ENCODE measurements around the gene TMEM131L. TPM values are rescaled to one million over a fixed set of nuclear protein-coding genes. Genes with fewer than 3 reads are reported as not detected.

Gene TMEM131L
- total RNA-seq, 2 donors from 2014 or later, result 22.2 to 25.6 TPM

DNA sequence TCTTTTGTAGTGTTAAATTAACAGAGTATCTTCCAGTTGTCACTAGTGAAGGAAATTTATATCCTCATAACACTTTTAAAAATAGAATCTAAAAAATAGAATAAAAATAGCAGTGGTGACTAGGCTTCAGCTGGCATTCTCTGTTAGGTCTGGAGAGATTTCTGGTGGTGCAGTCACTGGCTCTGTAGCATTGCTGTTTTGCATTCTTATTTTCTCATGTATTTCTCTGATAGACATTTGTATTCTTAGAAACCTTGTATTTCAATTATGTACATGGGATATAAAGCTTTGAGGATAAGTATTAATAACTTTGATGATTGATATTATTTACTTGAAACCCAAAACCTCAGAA lies 87.6 kb downstream of the TMEM131L start:
- Histone ChIP-seq H3K4me3 (peak overlapping the region; percentile 65), H3K9me3 (no peaks in the 10 kb centered on the region), H3K4me1 (ENCODE audit: control insufficient read depth in 1 of 2, low read depth in 2 of 2) (peaks cover 32 to 61% of the 10 kb centered on the region in 2 donors), H3K36me3 (no peaks in the 10 kb centered on the region), H3K27ac (peak overlapping the region; percentile 88 to 95), H3K27me3 (replicated peaks; ENCODE audit: insufficient read depth) (no peaks in the 10 kb centered on the region)
- ATAC-seq (ENCODE audit: insufficient number of reproducible peaks, low FRiP score, low read depth) (peak; percentile 81), DNase-seq (ENCODE audit: low spot score) (no peak)
- TF ChIP-seq, protein P1, sequence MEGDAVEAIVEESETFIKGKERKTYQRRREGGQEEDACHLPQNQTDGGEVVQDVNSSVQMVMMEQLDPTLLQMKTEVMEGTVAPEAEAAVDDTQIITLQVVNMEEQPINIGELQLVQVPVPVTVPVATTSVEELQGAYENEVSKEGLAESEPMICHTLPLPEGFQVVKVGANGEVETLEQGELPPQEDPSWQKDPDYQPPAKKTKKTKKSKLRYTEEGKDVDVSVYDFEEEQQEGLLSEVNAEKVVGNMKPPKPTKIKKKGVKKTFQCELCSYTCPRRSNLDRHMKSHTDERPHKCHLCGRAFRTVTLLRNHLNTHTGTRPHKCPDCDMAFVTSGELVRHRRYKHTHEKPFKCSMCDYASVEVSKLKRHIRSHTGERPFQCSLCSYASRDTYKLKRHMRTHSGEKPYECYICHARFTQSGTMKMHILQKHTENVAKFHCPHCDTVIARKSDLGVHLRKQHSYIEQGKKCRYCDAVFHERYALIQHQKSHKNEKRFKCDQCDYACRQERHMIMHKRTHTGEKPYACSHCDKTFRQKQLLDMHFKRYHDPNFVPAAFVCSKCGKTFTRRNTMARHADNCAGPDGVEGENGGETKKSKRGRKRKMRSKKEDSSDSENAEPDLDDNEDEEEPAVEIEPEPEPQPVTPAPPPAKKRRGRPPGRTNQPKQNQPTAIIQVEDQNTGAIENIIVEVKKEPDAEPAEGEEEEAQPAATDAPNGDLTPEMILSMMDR (IDR thresholded peaks at IDR 0.05), result no peak

DNA sequence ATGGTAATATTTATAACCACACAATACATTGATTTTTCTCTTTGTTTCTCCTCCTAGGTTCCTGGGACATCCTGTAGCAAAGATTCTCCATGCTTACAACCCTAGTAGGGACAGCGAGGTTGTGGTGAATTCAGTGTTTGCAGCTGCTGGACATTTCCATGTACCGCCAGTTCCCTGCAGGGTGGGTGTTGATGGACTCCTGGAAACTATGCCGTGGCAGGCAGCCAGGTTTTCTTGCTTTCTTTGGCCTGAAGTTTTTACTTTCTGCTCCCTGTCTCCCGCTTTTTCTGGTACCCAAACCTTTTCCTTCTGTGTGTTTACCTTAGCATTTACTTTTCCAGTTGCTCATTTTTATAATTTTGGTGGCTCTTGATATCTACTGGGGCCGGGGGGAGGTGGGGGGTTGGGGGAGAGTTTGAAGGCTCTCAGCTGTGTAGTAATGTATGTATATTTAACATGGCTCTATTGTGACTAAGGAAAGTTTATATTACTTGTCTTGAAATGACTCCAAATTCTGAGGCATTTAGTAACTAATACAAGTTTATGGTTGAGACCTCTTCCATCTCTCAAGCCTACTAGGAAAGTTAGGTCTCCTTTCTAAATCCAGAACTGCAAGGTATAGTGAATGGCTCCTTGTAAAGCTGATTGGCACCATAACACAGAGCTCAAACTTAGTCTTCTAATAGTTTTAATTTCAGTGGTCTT lies 89.7 kb downstream of the TMEM131L start:
- peak overlapping the region; percentile 55 to 95 for H3K27ac ChIP-seq
- H3K36me3 ChIP-seq, result no peaks in the 10 kb centered on the region
- H3K27me3 ChIP-seq (replicated peaks; ENCODE audit: insufficient read depth), result no peaks in the 10 kb centered on the region
- no peak for DNase-seq (ENCODE audit: low spot score)
- H3K4me1 ChIP-seq (ENCODE audit: control insufficient read depth in 1 of 2, low read depth in 2 of 2), result peaks cover 27 to 50% of the 10 kb centered on the region in 2 donors
- no peak for ATAC-seq (ENCODE audit: insufficient number of reproducible peaks, low FRiP score, low read depth)
- TF ChIP-seq, protein P1 (IDR thresholded peaks at IDR 0.05), result no peak
- H3K9me3 ChIP-seq, result no peaks in the 10 kb centered on the region
- H3K4me3 ChIP-seq, result peak overlapping the region; percentile 22

DNA sequence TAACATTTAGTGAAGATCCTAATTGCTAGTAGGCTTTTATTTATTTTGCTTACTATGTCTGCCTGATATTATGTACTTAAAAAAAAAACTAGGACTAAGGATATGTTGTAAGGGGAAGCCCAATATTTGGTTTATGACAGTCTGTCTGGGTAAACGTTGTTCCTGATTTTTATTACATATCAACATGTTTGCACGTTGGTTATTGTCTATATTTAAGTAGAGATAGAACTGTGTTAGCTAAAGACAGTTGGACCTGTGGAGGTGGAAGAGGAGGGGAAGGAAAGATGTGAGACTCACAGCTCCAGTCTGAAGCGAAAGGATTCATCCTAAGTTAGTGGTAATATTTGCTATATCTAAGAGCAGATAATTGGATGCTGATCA lies 90.3 kb downstream of the TMEM131L start:
- peaks cover 27 to 50% of the 10 kb centered on the region in 2 donors for H3K4me1 ChIP-seq (ENCODE audit: control insufficient read depth in 1 of 2, low read depth in 2 of 2)
- no peaks in the 10 kb centered on the region for H3K9me3 ChIP-seq
- peak overlapping the region; percentile 3 to 95 for H3K27ac ChIP-seq
- no peak overlapping the region for H3K4me3 ChIP-seq
- ATAC-seq (ENCODE audit: insufficient number of reproducible peaks, low FRiP score, low read depth) (no peak), DNase-seq (ENCODE audit: low spot score) (no peak)
- no peaks in the 10 kb centered on the region for H3K36me3 ChIP-seq
- H3K27me3 ChIP-seq (replicated peaks; ENCODE audit: insufficient read depth), result no peaks in the 10 kb centered on the region
- TF ChIP-seq, protein P1 (IDR thresholded peaks at IDR 0.05), result no peak

DNA sequence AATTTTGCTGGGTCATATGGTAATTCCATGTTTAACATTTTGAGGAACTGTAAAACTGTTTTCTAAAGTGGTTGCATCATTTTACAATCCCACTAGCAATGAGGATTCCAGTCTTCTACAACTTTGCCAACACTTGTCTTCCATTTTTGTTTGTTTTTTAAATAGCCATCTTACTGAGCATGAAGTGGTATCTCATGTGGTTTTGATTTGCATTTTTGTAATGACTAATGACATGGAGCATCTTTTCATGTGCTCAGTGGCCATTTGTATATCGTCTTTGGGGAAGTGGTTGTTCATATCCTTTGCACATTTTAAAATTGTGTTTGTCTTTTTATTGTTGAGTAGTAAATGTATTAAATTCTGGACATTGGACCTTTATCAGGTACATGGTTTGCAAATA lies 94.7 kb downstream of the TMEM131L start:
- Histone ChIP-seq H3K27me3 (replicated peaks; ENCODE audit: insufficient read depth) (no peaks in the 10 kb centered on the region), H3K36me3 (no peaks in the 10 kb centered on the region), H3K9me3 (no peaks in the 10 kb centered on the region), H3K4me3 (no peak overlapping the region), H3K4me1 (ENCODE audit: control insufficient read depth in 1 of 2, low read depth in 2 of 2) (peaks cover 7 to 24% of the 10 kb centered on the region in 2 donors), H3K27ac (no peak overlapping the region)
- TF ChIP-seq, protein P1 (IDR thresholded peaks at IDR 0.05), result no peak
- DNase-seq (ENCODE audit: low spot score) (no peak), ATAC-seq (ENCODE audit: insufficient number of reproducible peaks, low FRiP score, low read depth) (no peak)

DNA sequence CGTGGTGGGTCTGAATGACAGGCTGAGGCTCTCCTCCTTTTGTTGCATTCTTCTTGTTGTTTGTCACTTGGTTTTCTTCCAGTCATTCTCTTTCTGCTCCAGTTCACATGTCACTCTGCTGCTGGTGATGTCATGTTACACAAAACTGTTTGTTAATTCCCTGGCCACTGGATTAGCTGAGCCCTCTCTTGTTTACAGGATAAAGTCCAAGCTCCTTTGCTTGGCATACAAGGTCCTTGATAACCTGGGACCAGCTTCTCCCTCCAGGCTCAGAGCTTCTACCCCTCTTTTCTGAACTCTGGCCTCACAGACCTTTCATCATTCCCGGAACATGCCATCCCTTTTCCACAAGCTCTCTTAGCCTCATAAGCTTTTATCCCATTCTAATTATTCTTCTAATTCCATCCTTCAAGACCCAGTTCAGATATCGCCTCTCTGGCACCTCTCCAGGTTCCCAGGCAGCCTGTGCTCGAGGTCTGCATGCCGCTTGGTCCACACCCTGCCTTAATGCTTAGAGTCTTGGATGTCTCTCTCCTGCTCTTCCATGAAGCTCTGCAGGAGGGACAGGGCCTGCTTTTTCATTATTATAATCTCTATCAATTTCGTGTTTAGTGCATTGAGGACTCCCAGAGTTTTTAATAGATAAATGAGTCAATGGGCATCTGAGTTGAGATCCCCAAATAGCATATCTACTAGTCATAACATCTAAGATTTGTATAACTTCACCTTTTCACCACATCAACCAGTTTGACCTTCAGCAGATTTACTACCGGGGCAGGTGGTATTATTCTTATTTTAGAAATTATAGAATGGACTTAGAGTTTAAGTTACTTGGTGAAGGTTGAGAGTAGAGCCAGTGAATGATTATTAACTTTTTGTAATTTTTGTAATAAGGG lies 98.7 kb downstream of the TMEM131L start:
- H3K36me3 ChIP-seq, result no peaks in the 10 kb centered on the region
- TF ChIP-seq, protein P1 (IDR thresholded peaks at IDR 0.05), result no peak
- H3K4me1 ChIP-seq (ENCODE audit: control insufficient read depth in 1 of 2, low read depth in 2 of 2), result peaks cover 3 to 26% of the 10 kb centered on the region in 2 donors
- no peak for DNase-seq (ENCODE audit: low spot score)
- no peak overlapping the region for H3K4me3 ChIP-seq
- no peaks in the 10 kb centered on the region for H3K9me3 ChIP-seq
- peak overlapping the region; percentile 7 to 8 for H3K27ac ChIP-seq
- no peak for ATAC-seq (ENCODE audit: insufficient number of reproducible peaks, low FRiP score, low read depth)
- H3K27me3 ChIP-seq (replicated peaks; ENCODE audit: insufficient read depth), result no peaks in the 10 kb centered on the region

Measured in thoracic aorta (tissue), 2 donors.